Measurements from ENCODE around the gene RAD51B.

Gene RAD51B

GRCh38 chr14:68479247-68479646 is 659.7 kb downstream of the RAD51B start (continued):
- TF ChIP-seq, protein P1, sequence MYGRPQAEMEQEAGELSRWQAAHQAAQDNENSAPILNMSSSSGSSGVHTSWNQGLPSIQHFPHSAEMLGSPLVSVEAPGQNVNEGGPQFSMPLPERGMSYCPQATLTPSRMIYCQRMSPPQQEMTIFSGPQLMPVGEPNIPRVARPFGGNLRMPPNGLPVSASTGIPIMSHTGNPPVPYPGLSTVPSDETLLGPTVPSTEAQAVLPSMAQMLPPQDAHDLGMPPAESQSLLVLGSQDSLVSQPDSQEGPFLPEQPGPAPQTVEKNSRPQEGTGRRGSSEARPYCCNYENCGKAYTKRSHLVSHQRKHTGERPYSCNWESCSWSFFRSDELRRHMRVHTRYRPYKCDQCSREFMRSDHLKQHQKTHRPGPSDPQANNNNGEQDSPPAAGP (tag by site-specific recombination; IDR thresholded peaks at IDR 0.05), result no peak
- TF ChIP-seq ZFP3 (tag by site-specific recombination; IDR thresholded peaks at IDR 0.05; ENCODE audit: low read depth), result no peak

DNA sequence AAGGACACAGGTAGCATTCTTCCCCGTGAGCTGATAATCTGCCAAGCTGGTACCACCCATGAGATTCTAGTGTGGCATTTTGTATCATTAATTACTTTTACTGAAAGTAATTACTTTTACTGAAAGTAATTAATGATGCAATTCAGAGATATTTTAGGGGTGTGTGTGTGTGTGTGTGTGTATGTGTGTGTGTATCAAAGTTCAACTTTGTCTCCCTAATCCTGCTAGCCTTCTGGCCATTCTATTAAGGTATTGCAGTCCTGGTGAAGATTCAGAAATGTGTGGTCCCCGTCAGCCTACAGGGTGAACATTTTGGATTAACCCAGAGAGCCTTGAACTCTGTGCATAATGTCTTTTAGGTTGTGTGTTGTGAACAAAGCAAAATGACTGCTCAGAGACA is 662.4 kb downstream of the RAD51B start:
- CTCF ChIA-PET, result no interaction called here
- TF ChIP-seq GLIS2 (tag by site-specific recombination; IDR thresholded peaks at IDR 0.05) (no peak), ZBTB49 (tag by site-specific recombination; IDR thresholded peaks at IDR 0.05; ENCODE audit: low read depth) (no peak), SALL2 (tag by site-specific recombination; IDR thresholded peaks at IDR 0.05; ENCODE audit: borderline replicate concordance) (no peak), ZBTB1 (tag by site-specific recombination; IDR thresholded peaks at IDR 0.05) (no peak), ZNF747 (tag by site-specific recombination; IDR thresholded peaks at IDR 0.05) (no peak)
- H3K4me1 ChIP-seq (ENCODE audit: control insufficient read depth, insufficient read depth, low read length), result no peaks in the 10 kb centered on the region
- H3K4me3 ChIP-seq (ENCODE audit: low read depth, low read length), result no peak overlapping the region
- no peaks in the 10 kb centered on the region for H3K9me3 ChIP-seq (ENCODE audit: control insufficient read depth, insufficient read depth, low read depth, low read length)
- no peak overlapping the region for H3K27ac ChIP-seq (ENCODE audit: extremely low read depth, low read depth, low read length)
- POLR2A ChIA-PET, result no interaction called here
- no peaks in the 10 kb centered on the region for H3K36me3 ChIP-seq (ENCODE audit: control insufficient read depth in 2 of 2, insufficient read depth in 1 of 2, low read length in 2 of 2)

DNA sequence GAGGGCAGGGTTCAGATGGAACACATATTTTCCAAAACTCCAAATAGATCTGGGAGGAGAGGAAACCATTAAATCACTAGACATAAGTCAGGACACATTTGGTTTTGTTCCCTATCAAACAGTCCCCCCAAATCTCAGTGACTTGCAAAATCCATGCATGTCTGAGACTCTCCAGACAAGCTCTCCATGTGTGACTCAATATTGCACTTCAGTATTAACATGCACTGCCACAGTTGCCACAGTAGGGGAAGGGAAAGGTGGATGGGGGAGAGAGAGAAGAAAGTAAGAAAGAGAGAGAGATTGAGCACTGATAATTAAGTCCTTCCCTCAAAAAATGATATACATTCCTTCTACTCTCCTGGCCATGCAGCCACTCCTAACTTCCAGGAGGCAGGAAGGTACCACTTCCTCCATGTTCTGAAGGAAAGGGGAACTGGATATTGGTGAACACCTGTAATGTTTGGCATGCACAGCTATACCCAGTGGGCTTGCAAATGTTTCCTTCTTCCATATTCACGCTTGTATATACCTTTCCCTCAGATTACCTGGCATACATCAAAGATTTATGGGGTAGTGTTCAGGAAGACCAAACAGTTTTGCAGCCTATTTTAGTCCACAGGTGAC is 663.3 kb downstream of the RAD51B start:
- no peaks in the 10 kb centered on the region for H3K9me3 ChIP-seq (ENCODE audit: control insufficient read depth, insufficient read depth, low read depth, low read length)
- H3K36me3 ChIP-seq (ENCODE audit: control insufficient read depth in 2 of 2, insufficient read depth in 1 of 2, low read length in 2 of 2), result no peaks in the 10 kb centered on the region
- no peak overlapping the region for H3K4me3 ChIP-seq (ENCODE audit: low read depth, low read length)
- H3K4me1 ChIP-seq (ENCODE audit: control insufficient read depth, insufficient read depth, low read length), result no peaks in the 10 kb centered on the region
- POLR2A ChIA-PET, result no interaction called here
- CTCF ChIA-PET, result interaction anchor here (0.7 kb wide), 1 partner anchor 10 kb away, joined by 3 read pairs; no protein-coding TSS in a partner anchor
- TF ChIP-seq PRDM6 (tag by site-specific recombination; IDR thresholded peaks at IDR 0.05), result no peak
- no peak for TF ChIP-seq ZNF280C (tag by site-specific recombination; IDR thresholded peaks at IDR 0.05)
- no peak for TF ChIP-seq ZNF580 (tag by site-specific recombination; IDR thresholded peaks at IDR 0.05)
- TF ChIP-seq ZNF324 (tag by site-specific recombination; IDR thresholded peaks at IDR 0.05), result no peak
- TF ChIP-seq ZNF157 (tag by site-specific recombination; IDR thresholded peaks at IDR 0.05), result no peak
- TF ChIP-seq ZBTB1 (tag by site-specific recombination; IDR thresholded peaks at IDR 0.05), result no peak
- H3K27ac ChIP-seq (ENCODE audit: extremely low read depth, low read depth, low read length), result no peak overlapping the region

All from HEK293 (cell line).